D721Med (cell line): ENCODE measurements around the gene RIBC1.
"Not testable (repeated sequence)": the region's sequence is repeated elsewhere in the genome, so short reads cannot be mapped to it uniquely, and the experiment has no call there.

ENCODE experiments used
- DNase-seq: peaks from one replicate; pipeline ENCODE4 v3.0.0; 2011; ENCODE audit warnings: low spot score; ENCODE audit not compliant: insufficient read length
- FAIRE-seq: peaks from 2 replicates; lab custom pipeline; 2011; peaks lifted over from hg19 to GRCh38; lab: Jason Lieb, UNC
- TF ChIP-seq, protein P1 (sequence below): IDR thresholded peaks from 2 replicates; pipeline ENCODE4 v1.5.1; 2012; ENCODE audit warnings: mild to moderate bottlenecking, control low read depth; ENCODE audit not compliant: insufficient read depth; ENCODE audit errors: missing control alignments

Gene RIBC1

DNA sequence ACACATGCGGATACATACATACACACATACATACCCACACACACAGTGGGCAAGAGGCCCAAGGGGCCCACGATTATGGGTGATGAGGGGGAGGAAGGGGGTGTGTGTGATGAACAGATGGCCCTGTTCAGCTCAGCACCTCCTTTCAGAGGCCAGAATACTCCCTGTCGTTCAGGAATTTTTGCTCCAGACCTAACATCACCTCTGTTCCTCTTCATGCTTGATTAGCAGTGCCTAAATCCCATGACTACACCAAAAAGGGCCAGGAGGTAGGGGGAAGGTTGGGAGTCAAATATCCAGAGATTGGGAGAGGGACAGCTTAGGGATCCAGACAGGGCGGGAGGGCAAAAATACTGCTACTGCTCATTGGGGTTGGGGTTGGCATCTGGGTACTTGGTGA, 42.9 kb upstream of the RIBC1 start:
- DNase-seq (no peak), FAIRE-seq (no peak)
- TF ChIP-seq, protein P1, sequence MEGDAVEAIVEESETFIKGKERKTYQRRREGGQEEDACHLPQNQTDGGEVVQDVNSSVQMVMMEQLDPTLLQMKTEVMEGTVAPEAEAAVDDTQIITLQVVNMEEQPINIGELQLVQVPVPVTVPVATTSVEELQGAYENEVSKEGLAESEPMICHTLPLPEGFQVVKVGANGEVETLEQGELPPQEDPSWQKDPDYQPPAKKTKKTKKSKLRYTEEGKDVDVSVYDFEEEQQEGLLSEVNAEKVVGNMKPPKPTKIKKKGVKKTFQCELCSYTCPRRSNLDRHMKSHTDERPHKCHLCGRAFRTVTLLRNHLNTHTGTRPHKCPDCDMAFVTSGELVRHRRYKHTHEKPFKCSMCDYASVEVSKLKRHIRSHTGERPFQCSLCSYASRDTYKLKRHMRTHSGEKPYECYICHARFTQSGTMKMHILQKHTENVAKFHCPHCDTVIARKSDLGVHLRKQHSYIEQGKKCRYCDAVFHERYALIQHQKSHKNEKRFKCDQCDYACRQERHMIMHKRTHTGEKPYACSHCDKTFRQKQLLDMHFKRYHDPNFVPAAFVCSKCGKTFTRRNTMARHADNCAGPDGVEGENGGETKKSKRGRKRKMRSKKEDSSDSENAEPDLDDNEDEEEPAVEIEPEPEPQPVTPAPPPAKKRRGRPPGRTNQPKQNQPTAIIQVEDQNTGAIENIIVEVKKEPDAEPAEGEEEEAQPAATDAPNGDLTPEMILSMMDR: no peak

DNA sequence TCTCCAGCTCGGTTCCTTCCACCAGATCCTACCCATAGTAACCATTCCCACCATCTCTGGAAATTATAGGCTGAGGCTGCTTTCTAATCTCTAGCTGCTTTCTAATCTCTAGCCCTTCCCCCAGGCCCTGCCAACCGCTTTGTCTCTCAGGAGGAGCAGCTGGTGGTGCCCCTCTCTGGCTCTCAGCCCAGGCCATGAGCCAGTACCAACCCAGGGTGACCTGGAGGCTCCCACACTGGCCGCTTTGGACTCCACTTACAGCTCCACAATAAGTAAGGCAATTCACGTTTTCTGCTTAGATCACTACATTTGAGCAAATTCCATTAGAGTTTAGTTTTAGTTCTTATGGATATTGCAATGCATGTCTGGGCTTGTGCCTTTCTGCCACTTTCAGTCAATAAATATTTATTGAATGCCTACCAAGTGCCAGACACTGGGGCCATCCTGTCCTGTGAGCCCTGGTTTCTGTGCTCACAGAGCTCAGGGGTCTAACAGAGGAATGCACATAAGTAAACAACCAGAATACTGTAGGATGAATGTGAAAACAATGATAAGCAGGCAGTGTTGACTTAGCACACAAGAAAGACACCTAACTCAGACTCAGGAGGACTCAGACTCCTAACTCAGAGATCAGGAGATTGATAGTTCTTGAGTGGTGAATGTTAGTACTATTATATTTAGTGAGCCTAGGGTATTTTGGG, 39.1 kb upstream of the RIBC1 start:
- FAIRE-seq (no peak), DNase-seq (no peak)

DNA sequence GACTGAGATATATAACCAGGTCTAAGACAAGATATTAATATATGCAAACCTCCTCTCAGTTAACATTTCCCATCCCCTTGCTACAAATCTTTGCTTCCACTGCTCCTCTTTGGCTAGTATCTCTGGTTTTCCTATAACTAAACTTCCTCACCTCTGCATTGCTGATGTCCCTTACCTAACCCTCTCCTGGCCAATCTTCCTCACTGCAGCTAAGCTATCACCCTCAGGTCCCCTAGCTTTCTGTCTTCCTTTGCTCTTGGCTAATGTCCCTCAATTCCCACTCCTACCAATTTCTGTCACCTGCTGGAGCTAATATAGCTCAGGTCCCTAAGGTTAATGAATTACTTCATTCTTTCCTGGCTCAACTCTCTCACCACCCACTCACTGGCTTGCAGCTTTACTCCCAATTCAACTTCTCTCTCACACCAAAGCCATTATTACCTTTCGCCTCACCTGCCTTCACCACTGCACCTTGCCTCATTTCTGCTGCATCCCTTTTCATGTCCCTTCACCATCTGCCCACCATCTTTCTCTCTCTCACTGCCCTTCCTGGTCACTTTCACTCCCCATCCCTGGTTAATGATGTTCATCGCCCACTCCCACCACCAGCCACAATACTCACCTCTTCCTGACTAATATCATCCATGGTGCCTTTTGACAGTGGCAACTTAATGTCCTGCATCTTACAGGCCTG, 26.9 kb upstream of the RIBC1 start:
- no peak for FAIRE-seq
- no peak for DNase-seq
- TF ChIP-seq, protein P1: no peak

More for the DNA sequence above, 39.1 kb upstream of the RIBC1 start:
- TF ChIP-seq, protein P1: no peak

DNA sequence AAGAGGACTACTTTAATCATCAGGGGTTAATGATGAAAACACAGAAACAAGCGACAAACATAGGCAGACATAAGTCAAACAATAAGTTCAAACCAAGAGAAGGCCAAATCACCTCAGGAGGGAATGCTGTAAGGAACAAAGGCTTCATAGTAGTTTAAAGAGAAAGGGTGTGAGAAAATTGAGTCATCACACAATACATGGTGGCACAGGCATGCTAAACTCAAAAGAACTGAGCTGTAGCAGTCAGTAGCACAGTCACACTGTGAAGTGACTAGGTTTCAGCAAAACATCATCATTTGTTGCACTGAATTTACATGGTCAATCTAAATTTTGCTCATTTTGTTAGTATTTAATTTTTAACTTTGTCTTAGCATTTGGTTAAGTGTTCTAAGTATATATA, 24.5 kb upstream of the RIBC1 start:
- no peak for FAIRE-seq

DNA sequence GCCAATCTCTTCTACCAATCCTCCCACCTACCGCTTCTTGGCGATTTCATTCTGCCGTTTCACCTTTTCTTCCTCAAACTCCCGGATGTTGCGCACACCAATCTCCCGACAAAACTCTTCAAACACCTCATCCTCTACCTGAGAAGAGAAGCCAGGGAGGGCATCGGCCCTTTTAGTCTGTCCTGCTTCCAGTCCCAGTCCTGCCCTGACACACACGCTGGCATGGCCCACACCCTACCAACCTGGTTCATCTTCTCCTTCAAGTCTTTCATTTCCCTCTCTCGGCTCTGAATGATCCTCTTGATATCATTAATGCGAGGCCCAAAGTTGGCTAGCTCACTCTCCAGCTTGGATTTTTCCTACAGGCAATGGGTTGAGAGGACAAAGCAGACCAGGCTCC, 19.1 kb upstream of the RIBC1 start:
- FAIRE-seq: no peak
- DNase-seq: no peak
- TF ChIP-seq, protein P1: no peak

More for the DNA sequence above, 24.5 kb upstream of the RIBC1 start:
- TF ChIP-seq, protein P1: no peak
- no peak for DNase-seq

DNA sequence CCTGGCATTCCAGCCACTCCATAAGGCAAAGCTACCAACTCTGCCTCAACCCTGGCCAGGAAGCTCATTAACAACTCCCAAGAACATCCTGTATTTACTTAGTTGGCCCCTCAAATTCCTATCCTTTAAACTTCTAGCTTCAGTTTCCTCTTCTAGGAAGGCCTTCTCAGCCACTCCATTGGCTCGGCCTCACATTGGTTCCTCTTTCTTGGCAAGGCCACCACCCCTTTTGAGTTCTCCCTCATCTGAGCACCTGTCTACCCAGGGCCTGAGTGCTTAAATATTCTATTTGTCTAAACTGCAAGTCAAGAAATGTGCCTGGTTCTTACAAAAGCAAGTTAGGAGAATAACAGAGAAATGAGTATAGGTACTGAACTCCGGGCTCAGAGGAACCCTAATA, 10.2 kb upstream of the RIBC1 start:
- DNase-seq: no peak
- FAIRE-seq: no peak

DNA sequence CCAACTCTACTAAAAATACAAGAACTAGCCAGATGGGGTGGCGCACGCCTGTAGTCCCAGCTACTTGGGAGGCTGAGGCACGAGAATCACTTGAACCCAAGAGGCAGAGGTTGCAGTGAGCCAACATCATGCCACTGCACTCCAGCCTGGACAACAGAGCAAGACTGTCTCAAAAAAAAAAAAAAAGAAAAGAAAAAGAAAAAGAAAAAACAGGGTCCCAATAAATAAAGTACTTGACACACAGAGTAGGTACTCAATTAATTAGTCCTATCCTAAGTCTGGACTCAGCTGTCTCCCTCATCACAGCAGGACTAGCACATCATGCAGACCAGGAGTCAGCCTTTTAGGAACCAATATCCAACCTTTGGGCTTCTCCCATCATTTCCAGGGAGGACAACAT, 2.3 kb upstream of the RIBC1 start:
- not testable (repeated sequence) for DNase-seq, FAIRE-seq

More for the DNA sequence above, 10.2 kb upstream of the RIBC1 start:
- TF ChIP-seq, protein P1: no peak
